ENCODE results near the gene SIVA1.

The SIVA1 gene, protein sequence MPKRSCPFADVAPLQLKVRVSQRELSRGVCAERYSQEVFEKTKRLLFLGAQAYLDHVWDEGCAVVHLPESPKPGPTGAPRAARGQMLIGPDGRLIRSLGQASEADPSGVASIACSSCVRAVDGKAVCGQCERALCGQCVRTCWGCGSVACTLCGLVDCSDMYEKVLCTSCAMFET

DNA sequence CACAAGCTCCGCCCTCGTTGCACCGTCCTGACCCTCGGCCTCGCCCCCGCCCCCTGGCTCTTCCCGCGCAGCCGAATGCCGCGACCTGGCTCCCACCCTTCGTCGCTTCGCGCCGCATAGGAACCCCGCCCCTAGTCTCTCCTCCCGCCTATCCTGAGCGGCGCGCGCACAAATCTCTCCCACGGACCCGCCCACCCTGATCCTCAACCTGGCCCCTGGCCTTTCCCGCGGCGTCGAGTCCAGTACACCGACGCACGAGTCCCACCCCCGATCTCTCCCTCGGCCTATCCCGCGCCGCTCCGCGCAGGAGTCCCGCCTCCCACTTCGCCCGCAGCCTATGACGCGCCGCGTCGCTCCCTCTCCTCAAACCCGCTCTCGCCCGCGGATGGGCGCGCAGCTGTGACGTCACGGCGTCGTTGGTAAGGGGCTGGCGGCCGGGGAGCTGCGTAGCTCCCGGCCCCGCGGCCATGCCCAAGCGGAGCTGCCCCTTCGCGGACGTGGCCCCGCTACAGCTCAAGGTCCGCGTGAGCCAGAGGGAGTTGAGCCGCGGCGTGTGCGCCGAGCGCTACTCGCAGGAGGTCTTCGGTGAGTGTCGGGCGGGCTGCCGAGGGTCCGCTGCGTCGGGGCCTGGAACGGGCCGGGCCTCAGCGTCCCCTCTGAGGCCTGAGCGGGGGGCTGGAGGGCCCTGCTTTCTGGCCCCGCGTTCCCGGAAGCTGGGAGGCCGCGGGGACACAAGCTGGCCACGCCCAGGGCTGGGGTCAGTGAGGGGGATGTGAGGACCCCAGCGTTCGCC is at the start of gene SIVA1:
TSS of gene SIVA1 (plus strand) at position 413 of the 793 bp plus-strand sequence. CDS start at position 468, 55 bp downstream.
- ChIA-PET POLR2A (interaction anchor here (0.6 to 3.0 kb wide), 43 partner anchors 8 to 737 kb away, joined by 3 to 22 read pairs (median 4); partner anchors contain the start of genes CEP170B and ZBTB42), CTCF (interaction anchor here (0.7 to 2.5 kb wide), 8 partner anchors 13 to 74 kb away, joined by 3 to 15 read pairs (median 4); partner anchors contain the start of gene ADSS1)

DNA sequence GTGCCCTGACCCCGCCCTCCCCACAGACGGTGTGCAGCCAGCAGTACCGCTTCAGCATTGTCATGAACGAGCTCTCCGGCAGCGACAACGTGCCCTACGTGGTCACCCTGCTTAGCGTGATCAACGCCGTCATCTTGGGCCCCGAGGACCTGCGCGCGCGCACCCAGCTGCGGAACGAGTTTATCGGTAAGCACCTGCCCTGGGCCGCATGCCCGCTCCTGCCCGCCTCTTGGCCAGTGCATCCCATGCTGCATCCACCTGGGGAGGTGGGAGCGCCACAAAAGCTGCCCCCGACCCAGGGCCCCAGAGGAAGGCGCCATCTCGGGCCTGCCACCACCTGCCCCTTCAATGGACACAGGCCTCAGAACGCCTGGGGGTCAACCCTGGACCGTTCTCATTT is 49.7 kb upstream of the SIVA1 start:
- ChIA-PET CTCF (no interaction called here), POLR2A (interaction anchor here (1.0 kb wide), 1 partner anchor 10 kb away, joined by 3 read pairs; no protein-coding TSS in a partner anchor)
- no peak for DNase-seq (ENCODE audit: extremely low spot score)
- TF ChIP-seq BHLHE40 (IDR thresholded peaks at IDR 0.05; ENCODE audit: borderline replicate concordance) (no peak), LEF1 (IDR thresholded peaks at IDR 0.05; ENCODE audit: borderline replicate concordance) (no peak), L3MBTL2 (conservative IDR thresholded peaks at IDR 0.05) (no peak), SUZ12 (IDR thresholded peaks at IDR 0.05) (no peak), TARDBP (IDR thresholded peaks at IDR 0.05) (no peak), HDGF (IDR thresholded peaks at IDR 0.05; ENCODE audit: borderline replicate concordance) (no peak), FOXA1 (IDR thresholded peaks at IDR 0.05) (no peak), NFRKB (IDR thresholded peaks at IDR 0.05) (no peak), SP1 (IDR thresholded peaks at IDR 0.05) (no peak), ARNT (IDR thresholded peaks at IDR 0.05) (no peak), ELF4 (IDR thresholded peaks at IDR 0.05) (no peak), CTBP1 (IDR thresholded peaks at IDR 0.05; ENCODE audit: borderline replicate concordance) (no peak), ZNF384 (IDR thresholded peaks at IDR 0.05) (no peak), FOXK2 (IDR thresholded peaks at IDR 0.05) (no peak), FOXM1 (IDR thresholded peaks at IDR 0.05; ENCODE audit: borderline replicate concordance) (no peak)
- TF ChIP-seq, protein P1, sequence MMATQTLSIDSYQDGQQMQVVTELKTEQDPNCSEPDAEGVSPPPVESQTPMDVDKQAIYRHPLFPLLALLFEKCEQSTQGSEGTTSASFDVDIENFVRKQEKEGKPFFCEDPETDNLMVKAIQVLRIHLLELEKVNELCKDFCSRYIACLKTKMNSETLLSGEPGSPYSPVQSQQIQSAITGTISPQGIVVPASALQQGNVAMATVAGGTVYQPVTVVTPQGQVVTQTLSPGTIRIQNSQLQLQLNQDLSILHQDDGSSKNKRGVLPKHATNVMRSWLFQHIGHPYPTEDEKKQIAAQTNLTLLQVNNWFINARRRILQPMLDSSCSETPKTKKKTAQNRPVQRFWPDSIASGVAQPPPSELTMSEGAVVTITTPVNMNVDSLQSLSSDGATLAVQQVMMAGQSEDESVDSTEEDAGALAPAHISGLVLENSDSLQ (IDR thresholded peaks at IDR 0.05) = no peak

More for the DNA sequence above, at the start of gene SIVA1:
- DNase-seq (ENCODE audit: extremely low spot score) = peak; percentile 99
- TF ChIP-seq FOXK2 (IDR thresholded peaks at IDR 0.05) (no peak), L3MBTL2 (conservative IDR thresholded peaks at IDR 0.05) (peak; percentile 53)
- TF ChIP-seq, protein P1 (IDR thresholded peaks at IDR 0.05) = peak; percentile 65; the same call in 1 of the 2 replicates

DNA sequence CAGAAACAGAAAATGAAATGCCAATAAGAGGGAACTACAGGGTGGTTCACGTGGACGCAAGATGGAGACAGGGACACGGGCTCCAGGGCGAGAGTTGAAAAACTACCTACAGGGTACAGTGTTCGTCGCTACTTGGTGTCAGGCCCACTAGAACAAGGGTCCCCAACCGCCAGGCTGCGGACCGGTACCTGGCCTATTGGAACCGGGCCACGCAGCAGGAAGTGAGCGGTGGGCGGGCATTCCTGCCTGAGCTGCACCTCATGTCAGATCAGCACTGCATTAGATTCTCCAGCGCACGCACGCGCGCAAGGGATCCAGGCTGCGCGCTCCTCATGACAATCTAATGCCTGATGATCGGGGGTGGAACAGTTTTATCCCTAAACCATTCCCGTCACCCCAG is 48.7 kb upstream of the SIVA1 start:
- no peak for DNase-seq (ENCODE audit: extremely low spot score)
- no peak for TF ChIP-seq FOXM1 (IDR thresholded peaks at IDR 0.05; ENCODE audit: borderline replicate concordance)
- no peak for TF ChIP-seq FOXK2 (IDR thresholded peaks at IDR 0.05)
- TF ChIP-seq ARNT (IDR thresholded peaks at IDR 0.05) = no peak
- TF ChIP-seq L3MBTL2 (conservative IDR thresholded peaks at IDR 0.05) = no peak
- TF ChIP-seq TARDBP (IDR thresholded peaks at IDR 0.05) = no peak
- no peak for TF ChIP-seq NFRKB (IDR thresholded peaks at IDR 0.05)
- TF ChIP-seq, protein P1 (IDR thresholded peaks at IDR 0.05) = no peak
- no peak for TF ChIP-seq CTBP1 (IDR thresholded peaks at IDR 0.05; ENCODE audit: borderline replicate concordance)
- TF ChIP-seq ZNF384 (IDR thresholded peaks at IDR 0.05) = no peak
- no peak for TF ChIP-seq SUZ12 (IDR thresholded peaks at IDR 0.05)
- CTCF ChIA-PET = no interaction called here
- POLR2A ChIA-PET = no interaction called here

DNA sequence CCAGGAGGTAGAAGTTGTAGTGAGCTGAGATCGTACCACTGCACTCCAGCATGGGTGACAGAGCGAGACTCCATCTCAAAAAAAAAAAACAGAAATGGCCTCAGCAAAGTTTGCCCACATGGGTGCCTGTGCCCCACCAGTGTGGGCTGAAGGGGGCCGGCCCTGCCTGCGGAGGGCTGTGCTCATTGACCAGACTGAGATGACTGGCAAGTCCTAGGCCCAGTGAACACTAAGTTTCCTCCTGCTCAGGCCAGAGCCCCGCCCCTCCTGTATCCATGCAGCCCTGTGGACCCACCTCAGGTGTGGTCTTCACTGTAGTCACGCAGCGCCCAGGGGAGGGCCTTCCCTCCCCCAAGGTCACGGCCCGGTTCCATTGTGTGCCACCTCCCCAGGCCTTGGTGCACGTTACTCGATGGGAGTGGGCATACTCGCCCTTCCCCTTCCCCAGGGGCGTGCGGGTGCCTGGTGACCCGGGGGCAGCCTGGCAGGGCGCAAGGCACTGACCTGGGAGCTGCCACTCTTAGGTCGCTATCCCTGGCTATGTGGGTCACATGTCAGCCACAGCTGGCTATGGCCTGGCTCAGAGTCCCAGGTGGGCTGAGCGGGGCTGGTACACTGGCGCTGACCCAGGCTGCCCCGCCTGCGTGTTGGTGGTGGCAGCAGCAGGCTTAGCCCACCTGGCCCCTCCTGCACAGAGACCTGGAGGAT is 47.5 kb upstream of the SIVA1 start:
- DNase-seq (ENCODE audit: extremely low spot score) = no peak
- TF ChIP-seq BHLHE40 (IDR thresholded peaks at IDR 0.05; ENCODE audit: borderline replicate concordance) (no peak), SP1 (IDR thresholded peaks at IDR 0.05) (no peak), SUZ12 (IDR thresholded peaks at IDR 0.05) (no peak)
- TF ChIP-seq, protein P1 (IDR thresholded peaks at IDR 0.05) = peak; percentile 79; the same call in 1 of the 2 replicates
- CTCF ChIA-PET = interaction anchor here (1.4 kb wide), 1 partner anchor 17 kb away, joined by 4 read pairs; no protein-coding TSS in a partner anchor
- POLR2A ChIA-PET = no interaction called here

DNA sequence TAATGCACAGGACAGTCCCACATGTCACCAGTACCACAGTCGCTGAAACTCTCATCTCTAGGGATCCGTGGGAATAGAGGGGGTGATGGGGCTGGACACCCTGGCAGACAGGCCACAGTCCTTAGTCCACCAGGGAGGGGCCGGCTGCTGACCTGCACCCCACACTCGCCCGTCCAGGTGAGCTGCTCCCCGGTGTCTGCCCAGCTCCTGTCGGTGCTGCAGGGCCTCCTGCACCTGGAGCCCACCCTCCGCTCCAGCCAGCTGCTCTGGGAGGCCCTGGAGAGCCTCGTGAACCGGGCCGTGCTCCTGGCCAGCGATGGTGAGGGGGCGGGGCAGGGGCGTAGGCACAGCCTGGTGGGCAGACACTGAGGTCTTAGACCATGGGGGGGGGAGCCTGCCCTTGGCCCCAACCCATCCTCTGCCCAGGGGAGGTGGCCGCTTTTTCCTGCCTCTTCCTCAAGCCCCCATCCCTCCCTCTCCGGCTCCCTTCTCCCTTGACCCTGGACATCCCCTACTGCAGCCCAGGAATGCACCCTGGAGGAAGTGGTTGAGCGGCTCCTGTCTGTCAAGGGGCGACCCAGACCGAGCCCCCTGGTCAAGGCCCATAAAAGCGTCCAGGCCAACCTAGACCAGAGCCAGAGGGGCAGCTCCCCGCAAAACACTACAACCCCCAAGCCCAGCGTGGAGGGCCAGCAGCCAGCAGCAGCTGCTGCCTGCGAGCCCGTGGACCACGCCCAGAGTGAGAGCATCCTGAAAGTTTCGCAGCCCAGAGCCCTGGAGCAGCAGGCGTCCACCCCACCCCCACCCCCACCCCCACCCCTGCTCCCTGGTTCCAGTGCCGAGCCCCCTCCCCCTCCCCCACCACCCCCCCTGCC is 46.0 kb upstream of the SIVA1 start:
- ChIA-PET CTCF (interaction anchor here (0.6 kb wide), 1 partner anchor 17 kb away, joined by 4 read pairs; no protein-coding TSS in a partner anchor), POLR2A (no interaction called here)
- no peak for DNase-seq (ENCODE audit: extremely low spot score)
- TF ChIP-seq L3MBTL2 (conservative IDR thresholded peaks at IDR 0.05) (no peak), TARDBP (IDR thresholded peaks at IDR 0.05) (no peak), HDGF (IDR thresholded peaks at IDR 0.05; ENCODE audit: borderline replicate concordance) (no peak), FOXA1 (IDR thresholded peaks at IDR 0.05) (no peak), ELF4 (IDR thresholded peaks at IDR 0.05) (no peak), FOXK2 (IDR thresholded peaks at IDR 0.05) (no peak), SUZ12 (IDR thresholded peaks at IDR 0.05) (no peak), LEF1 (IDR thresholded peaks at IDR 0.05; ENCODE audit: borderline replicate concordance) (no peak), BHLHE40 (IDR thresholded peaks at IDR 0.05; ENCODE audit: borderline replicate concordance) (no peak), NFRKB (IDR thresholded peaks at IDR 0.05) (no peak)
- TF ChIP-seq, protein P1 (IDR thresholded peaks at IDR 0.05) = no peak
